GM18499 (cell line): ENCODE results near the gene P3H2.

Experiments
- ATAC-seq: cut with Tn5 transposase; IDR thresholded peaks from one replicate; pipeline ENCODE4 v1.9.1; 2021; ENCODE audit warnings: moderate number of reproducible peaks; ENCODE audit not compliant: insufficient read depth, unreplicated experiment

Gene P3H2

GRCh38 chr3:190060192-190060775 lies 60.4 kb downstream of the P3H2 start:
- ATAC-seq = no peak

- ATAC-seq = no peak
Observed at GRCh38 chr3:190059242-190059590, 61.5 kb downstream of the P3H2 start.

GRCh38 chr3:190058521-190059241 lies 62.0 kb downstream of the P3H2 start:
- ATAC-seq = no peak

- no peak for ATAC-seq
Observed at GRCh38 chr3:190056742-190057141, 64.0 kb downstream of the P3H2 start.

GRCh38 chr3:190055773-190056172 lies 64.9 kb downstream of the P3H2 start:
- ATAC-seq = no peak

- no peak for ATAC-seq
Observed at GRCh38 chr3:190053919-190054672, 66.6 kb downstream of the P3H2 start.

GRCh38 chr3:190051641-190052040 lies 69.1 kb downstream of the P3H2 start:
- ATAC-seq = no peak

- no peak for ATAC-seq
Observed at GRCh38 chr3:190048932-190049441, 71.7 kb downstream of the P3H2 start.

- ATAC-seq = no peak
Observed at GRCh38 chr3:190044974-190045373, 75.7 kb downstream of the P3H2 start.

GRCh38 chr3:190044142-190044541 lies 76.6 kb downstream of the P3H2 start:
- ATAC-seq = no peak

- no peak for ATAC-seq
Observed at GRCh38 chr3:190043741-190044140, 77.0 kb downstream of the P3H2 start.

- ATAC-seq = no peak
Observed at GRCh38 chr3:190042558-190042957, 78.1 kb downstream of the P3H2 start.

GRCh38 chr3:190041333-190042041 lies 79.2 kb downstream of the P3H2 start:
- peak; percentile 52 for ATAC-seq

GRCh38 chr3:190040145-190040544 lies 80.6 kb downstream of the P3H2 start:
- no peak for ATAC-seq

- no peak for ATAC-seq
Observed at GRCh38 chr3:190038050-190038933, 82.4 kb downstream of the P3H2 start.

GRCh38 chr3:190036631-190037030 lies 84.1 kb downstream of the P3H2 start:
- ATAC-seq = no peak

GRCh38 chr3:190034446-190034845 lies 86.3 kb downstream of the P3H2 start:
- ATAC-seq = no peak

GRCh38 chr3:190032923-190033322 lies 87.8 kb downstream of the P3H2 start:
- ATAC-seq = no peak

GRCh38 chr3:190031887-190032752 lies 88.6 kb downstream of the P3H2 start:
- no peak for ATAC-seq
